GM13977 (cell line): ENCODE measurements around the gene SLC34A3.

Source experiments
- DNase-seq: peaks from one replicate; pipeline ENCODE4 v3.0.0; 2012; ENCODE audit warnings: low spot score
- in situ Hi-C: fragments of 300-500 bp; cut with MboI; formaldehyde crosslinking; loops from one replicate; pipeline ENCODE4 v1.12.0; 2022; ENCODE audit warnings: low sequenced_read_pairs, low pct_unique_long_range_greater_than_20kb, mixed read lengths, inconsistent platforms; ENCODE audit not compliant: unreplicated experiment
- TF ChIP-seq, protein P1 (sequence below): IDR thresholded peaks from 2 replicates; pipeline ENCODE4 v1.5.1; 2012; ENCODE audit warnings: mild to moderate bottlenecking, control low read depth; ENCODE audit not compliant: insufficient read depth; ENCODE audit errors: extremely low read depth, missing control alignments

Gene SLC34A3

DNA sequence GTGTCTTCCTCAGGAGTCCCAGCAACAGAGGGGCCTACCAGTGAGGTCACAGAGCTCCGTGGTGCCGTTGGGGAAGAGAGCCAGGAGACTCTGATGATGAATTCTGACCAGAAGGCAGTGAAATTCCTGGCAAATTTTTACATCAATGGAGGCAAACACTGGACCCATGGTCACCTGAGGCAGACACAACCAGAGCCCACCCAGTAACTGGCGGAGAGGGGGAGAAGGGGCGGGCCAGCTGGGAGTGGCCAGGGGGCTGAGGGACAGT, 20.4 kb downstream of the SLC34A3 start, which contains the start of gene STPG3:
Gene STPG3, plus strand, starts transcription at position 93 of the 268 bp plus-strand sequence. Its CDS starts 1 bp downstream, at position 94.
- TF ChIP-seq, protein P1, sequence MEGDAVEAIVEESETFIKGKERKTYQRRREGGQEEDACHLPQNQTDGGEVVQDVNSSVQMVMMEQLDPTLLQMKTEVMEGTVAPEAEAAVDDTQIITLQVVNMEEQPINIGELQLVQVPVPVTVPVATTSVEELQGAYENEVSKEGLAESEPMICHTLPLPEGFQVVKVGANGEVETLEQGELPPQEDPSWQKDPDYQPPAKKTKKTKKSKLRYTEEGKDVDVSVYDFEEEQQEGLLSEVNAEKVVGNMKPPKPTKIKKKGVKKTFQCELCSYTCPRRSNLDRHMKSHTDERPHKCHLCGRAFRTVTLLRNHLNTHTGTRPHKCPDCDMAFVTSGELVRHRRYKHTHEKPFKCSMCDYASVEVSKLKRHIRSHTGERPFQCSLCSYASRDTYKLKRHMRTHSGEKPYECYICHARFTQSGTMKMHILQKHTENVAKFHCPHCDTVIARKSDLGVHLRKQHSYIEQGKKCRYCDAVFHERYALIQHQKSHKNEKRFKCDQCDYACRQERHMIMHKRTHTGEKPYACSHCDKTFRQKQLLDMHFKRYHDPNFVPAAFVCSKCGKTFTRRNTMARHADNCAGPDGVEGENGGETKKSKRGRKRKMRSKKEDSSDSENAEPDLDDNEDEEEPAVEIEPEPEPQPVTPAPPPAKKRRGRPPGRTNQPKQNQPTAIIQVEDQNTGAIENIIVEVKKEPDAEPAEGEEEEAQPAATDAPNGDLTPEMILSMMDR = no peak
- DNase-seq = no peak
- in situ Hi-C loops = no loop called here

DNA sequence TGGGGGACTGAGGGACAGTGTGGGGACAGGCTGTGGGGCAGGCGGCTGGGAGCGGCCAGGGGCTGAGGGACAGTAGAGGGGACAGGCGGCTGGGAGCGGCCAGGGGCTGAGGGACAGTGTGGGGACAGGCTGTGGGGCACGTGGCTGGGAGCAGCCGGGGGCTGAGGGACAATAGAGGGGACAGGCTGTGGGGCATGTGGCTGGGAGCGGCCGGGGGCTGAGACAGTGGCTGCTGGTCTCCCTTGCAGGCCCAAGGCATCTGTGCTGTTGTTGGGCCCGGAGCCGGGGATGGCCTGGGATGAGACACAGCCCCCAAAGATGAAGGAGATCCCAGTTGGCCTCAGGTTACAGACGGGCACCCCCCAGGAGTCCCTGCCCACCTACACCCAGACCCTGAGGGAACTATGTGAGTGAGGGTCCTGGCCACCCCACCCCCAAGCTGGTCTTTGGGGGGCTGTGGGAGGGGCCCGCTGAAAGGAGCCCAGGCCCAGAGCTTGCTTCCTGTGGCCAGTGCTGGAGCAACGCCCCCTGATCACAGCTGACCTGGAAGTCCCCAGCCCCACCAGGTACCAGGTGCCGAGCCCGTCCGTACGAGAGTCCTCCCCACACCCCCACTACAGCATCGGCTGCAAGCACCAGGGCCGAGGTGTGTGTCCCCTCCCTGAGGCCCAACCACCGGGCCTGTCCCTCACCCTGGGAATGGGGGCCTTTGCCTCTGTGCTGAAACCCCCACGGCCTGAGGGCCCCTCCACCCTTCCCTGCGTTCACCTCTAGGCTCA, 21.0 kb downstream of the SLC34A3 start:
- TF ChIP-seq, protein P1 = no peak
- no peak for DNase-seq
- in situ Hi-C loops = no loop called here

DNA sequence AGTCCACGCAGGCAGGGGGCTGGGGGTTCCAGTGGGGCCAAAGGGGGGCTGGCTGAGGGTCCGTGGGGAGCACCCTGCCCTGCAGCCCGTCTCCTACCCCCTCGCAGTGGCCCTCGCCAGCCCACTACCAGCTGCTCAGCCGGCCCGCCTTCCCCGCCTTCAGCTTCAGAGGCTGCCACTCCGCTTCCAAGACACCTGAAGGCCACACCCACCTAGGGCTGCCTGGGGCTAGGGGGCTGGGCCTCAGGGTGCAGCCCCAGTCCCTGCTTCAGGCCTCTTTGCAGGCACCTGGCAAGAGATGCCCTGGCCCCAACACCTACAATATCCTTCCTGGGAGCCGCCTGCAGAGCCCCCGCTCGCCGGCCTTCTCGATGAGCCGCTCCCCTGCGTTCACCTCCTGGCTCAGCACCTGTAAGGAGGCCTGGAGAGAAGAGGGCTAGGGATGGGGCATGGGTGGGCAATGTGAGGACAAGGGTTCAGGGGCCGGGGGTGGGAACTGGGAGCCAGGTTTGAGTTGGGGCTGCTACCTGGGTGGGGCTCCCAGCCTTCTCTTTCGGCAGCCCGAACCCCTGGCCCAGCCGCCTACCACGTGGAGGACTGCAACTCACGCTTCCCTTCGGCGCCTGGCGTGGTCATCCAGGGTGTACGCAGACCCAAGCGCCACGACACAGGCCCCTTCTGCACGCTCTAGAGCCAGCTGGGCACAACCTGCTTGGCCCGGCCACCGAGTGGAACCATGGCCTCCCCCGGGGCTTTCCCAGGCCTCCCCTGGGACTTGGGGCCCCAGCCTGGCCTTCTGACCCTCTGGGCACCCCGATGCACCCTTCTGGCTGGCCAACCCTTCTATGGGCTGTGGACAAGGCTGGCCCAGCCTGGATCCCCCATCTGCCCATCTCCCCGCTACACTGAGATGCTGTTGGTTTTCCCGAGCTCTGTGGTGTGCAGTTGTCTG, 22.1 kb downstream of the SLC34A3 start:
- no peak for DNase-seq
- in situ Hi-C loops = no loop called here
- TF ChIP-seq, protein P1 = no peak

DNA sequence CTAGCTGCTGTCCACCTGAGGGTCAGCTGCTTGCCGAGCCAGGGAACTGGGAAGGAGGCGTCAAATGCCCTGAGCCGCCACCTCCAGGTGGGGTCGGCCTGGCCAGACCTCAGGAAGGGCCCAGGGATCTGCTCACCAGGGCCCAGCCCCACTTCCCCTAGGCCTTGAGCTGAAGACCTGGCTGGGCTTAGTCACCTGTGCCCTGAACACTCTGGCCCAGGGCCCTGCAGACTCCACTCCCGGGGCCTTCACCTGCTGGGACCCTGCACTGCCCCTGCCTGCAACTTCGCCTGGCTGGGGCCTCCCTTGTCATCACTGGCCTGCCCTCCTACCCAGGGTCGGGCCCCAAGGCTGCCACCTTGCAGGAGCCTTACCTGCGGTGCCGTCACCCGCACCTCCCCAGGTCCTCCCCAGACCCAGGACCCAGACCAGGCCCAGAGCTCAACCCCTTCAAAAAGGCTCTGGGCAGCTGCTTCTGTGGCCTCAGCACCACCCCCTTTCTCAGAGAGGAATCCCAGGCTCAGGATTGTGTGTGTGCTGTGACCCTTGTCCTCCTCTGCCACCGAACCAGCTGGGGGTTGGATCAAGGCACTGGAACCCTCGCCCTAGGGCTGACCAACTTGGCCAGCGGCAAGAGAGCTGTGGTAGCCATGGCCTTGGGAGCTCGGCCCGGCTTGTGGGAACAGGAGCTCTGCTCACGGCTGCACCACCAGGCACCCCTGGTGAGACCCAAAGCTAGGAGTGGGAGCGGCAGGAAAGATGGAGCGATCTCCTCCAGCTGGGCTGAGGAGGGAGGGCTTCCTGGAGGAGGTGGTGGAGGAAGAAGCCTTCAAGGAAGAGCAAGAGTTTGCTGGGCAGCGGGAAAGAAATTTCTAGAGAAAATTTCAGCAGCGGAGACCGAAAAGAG, 23.3 kb downstream of the SLC34A3 start:
- TF ChIP-seq, protein P1 = no peak
- in situ Hi-C loops = no loop called here
- no peak for DNase-seq

DNA sequence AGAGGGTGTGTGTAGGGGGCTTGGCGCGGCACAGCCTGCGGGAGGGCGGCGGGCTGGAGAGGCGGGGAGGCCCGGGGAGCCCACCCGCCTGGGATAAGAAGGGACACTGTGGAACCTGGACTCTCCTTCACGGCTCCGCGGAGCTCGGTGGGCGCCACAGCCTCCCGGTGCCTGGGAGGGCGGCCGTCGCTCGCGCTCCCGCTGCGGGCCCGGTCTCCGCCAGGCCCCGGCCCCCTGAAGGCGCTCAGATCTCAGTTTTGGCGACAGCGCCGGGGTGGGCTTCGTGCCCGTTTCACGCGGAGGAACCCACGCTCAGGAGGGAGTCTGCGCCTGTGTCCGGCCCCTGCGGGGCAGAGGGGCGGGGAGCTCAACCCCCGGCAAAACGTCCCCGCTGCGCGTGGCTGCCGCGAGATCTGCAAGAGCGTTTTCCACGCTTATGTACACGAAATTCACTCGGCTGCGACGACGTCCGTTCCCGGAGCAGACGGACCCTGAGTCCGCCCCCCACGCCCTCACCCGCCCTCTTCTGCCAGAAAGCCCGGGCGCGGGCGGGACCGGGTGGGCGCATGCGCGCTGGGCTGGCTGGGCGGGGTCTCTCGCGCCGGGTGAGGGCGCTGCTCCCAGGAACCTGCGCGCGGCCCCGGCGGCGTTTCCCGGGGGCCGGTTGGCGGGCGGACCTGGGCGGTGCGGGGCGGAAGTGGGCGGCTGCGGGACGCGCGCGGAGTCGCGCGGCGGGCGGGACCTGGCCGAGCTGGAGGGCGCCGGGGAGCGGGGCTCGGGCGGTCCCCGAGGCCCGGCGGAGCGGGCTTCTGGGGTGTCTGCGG, 24.1 kb downstream of the SLC34A3 start, which contains the start of gene NELFB:
Gene NELFB, plus strand, starts transcription at position 704 of the 824 bp plus-strand sequence.
- DNase-seq = peak; percentile 100

More for the DNA sequence above, 24.1 kb downstream of the SLC34A3 start, which contains the start of gene NELFB:
- in situ Hi-C loops = no loop called here
- TF ChIP-seq, protein P1 = no peak
